Cardiac muscle cell (in vitro differentiated cells and primary cell): ENCODE results near the gene CPTP. TPM values are rescaled to one million over a fixed set of nuclear protein-coding genes. Genes with fewer than 3 reads are reported as not detected.

Source experiments
- DNase-seq, 2 donors: peaks; one replicate each; pipeline versions ENCODE4 v3.0.0 to v3.0.0-alpha.2; 2010 to 2017; ENCODE audit warnings: low read depth in 1 of 2, low spot score in 1 of 2
- H3K27ac ChIP-seq: fragments of 200-600 bp; sonication (generic); 2 replicates; pipeline ENCODE4 v1.5.1; 2016
- H3K27me3 ChIP-seq: fragments of 200-600 bp; sonication (generic); 2 replicates; pipeline ENCODE4 v1.6.0; 2016; ENCODE audit warnings: control low read depth
- H3K36me3 ChIP-seq: fragments of 200-600 bp; sonication (generic); 2 replicates; pipeline ENCODE4 v1.5.1; 2016; ENCODE audit warnings: control low read depth
- H3K4me1 ChIP-seq: fragments of 200-600 bp; sonication (generic); 2 replicates; pipeline ENCODE4 v1.8.1; 2017; ENCODE audit warnings: low read depth, mild to moderate bottlenecking, mixed run types
- H3K4me3 ChIP-seq: fragments of 200-600 bp; sonication (generic); 2 replicates; pipeline ENCODE4 v1.5.1; 2016; ENCODE audit warnings: mild to moderate bottlenecking
- H3K9me3 ChIP-seq: fragments of 200-600 bp; sonication (generic); 2 replicates; pipeline ENCODE4 v1.5.1; 2017; ENCODE audit warnings: low read depth, mild to moderate bottlenecking, control low read depth
- polyA plus RNA-seq: library from polyadenylated mRNA; unstranded; fragments of >200 nt; fragmentation: Nextera tagmentation; extraction: Ambion mirVana; gene quantifications from 2 replicates; pipeline ENCODE4 v1.2.1, GENCODE V29; 2016
- total RNA-seq: library from RNA; depleted of rRNA; stranded (reverse); fragments of >200 nt; gene quantifications from 2 replicates; pipeline ENCODE4 v1.2.3, GENCODE V29; 2016
- TF ChIP-seq, protein P1 (sequence below): IDR thresholded peaks from 2 replicates; pipeline ENCODE4 v1.5.1; 2012; ENCODE audit warnings: low read depth, mild to moderate bottlenecking, low read length

Gene CPTP
- total and polyA plus RNA-seq, 2 experiments from 2014 or later = 33.7 to 38.5 TPM

GRCh38 chr1:1307261-1307922, 17.2 kb upstream of the CPTP start:
- Histone ChIP-seq H3K4me1 (peaks cover 18% of the 10 kb centered on the region), H3K27ac (peak overlapping the region; percentile 51), H3K9me3 (no peaks in the 10 kb centered on the region), H3K27me3 (no peaks in the 10 kb centered on the region), H3K4me3 (peak overlapping the region; percentile 90), H3K36me3 (peaks cover 6% of the 10 kb centered on the region)
- DNase-seq = peak in 1 of 2 donors; percentile 23
- TF ChIP-seq, protein P1, sequence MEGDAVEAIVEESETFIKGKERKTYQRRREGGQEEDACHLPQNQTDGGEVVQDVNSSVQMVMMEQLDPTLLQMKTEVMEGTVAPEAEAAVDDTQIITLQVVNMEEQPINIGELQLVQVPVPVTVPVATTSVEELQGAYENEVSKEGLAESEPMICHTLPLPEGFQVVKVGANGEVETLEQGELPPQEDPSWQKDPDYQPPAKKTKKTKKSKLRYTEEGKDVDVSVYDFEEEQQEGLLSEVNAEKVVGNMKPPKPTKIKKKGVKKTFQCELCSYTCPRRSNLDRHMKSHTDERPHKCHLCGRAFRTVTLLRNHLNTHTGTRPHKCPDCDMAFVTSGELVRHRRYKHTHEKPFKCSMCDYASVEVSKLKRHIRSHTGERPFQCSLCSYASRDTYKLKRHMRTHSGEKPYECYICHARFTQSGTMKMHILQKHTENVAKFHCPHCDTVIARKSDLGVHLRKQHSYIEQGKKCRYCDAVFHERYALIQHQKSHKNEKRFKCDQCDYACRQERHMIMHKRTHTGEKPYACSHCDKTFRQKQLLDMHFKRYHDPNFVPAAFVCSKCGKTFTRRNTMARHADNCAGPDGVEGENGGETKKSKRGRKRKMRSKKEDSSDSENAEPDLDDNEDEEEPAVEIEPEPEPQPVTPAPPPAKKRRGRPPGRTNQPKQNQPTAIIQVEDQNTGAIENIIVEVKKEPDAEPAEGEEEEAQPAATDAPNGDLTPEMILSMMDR = no peak

DNA sequence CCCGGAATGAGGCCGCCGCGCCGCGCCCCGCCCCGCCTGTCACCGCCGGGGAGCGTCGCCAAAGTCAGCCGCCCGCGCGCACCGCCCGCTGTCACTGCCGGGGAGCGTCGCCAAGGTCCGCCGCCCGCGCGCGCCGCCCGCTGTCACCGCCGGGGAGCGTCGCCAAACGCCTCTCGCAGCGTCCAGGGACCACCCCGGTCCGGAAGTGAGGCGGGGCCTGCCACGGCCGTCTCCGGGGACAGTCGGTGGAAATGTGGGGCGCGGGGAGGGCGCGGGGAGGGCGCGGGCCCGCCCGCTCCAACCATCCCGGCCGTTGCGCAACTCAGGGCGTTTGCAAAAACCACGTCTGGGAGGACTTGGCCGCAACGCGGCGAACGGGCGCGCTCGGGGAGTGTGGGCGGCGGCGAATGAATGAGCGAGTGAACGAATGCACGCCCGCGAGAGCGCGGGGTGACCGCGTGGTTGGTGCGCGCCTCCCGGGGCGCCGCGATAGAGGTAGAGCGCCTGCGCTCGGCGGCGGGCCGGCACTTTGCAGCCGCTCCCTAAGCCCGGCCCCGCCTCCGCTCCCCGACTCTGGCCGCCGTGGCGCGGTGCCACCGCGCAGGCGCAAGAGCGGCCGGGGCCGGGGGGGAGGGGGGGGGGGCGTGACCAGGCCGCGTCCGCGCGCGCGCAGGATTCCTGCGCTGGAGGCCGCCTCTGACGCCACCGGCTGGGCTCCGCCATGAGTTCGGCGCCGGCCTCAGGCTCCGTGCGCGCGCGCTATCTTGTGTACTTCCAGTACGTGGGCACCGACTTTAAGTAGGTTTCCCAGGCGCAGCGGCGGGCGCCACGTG, 16.5 kb upstream of the CPTP start, which contains the start of the genes ACAP3 and PUSL1:
TSS of gene ACAP3 (minus strand) at position 8 of the 833 bp plus-strand sequence. CDS start 115 bp downstream, outside the sequence.
TSS of gene PUSL1 (plus strand) at position 675 of the 833 bp plus-strand sequence. CDS start at position 722, 47 bp downstream.
- TF ChIP-seq, protein P1 = no peak
- DNase-seq = peak; percentile 95 to 96
- H3K4me1 ChIP-seq = peaks cover 18% of the 10 kb centered on the region
- H3K9me3 ChIP-seq = no peaks in the 10 kb centered on the region
- peak within 1 kb of the TSS; percentile 63 for H3K27ac ChIP-seq
- H3K36me3 ChIP-seq = peaks cover 6% of the 10 kb centered on the region
- peak within 1 kb of the TSS; percentile 90 for H3K4me3 ChIP-seq
- H3K27me3 ChIP-seq = no peaks in the 10 kb centered on the region

- H3K36me3 ChIP-seq = peaks cover 9% of the 10 kb centered on the region
- TF ChIP-seq, protein P1 = no peak
- peaks cover 18% of the 10 kb centered on the region for H3K4me1 ChIP-seq
- H3K27ac ChIP-seq = no peak overlapping the region
- no peaks in the 10 kb centered on the region for H3K9me3 ChIP-seq
- no peak for DNase-seq
- peak overlapping the region; percentile 70 for H3K4me3 ChIP-seq
- H3K27me3 ChIP-seq = no peaks in the 10 kb centered on the region
These were observed 15.8 kb upstream of the CPTP start for GRCh38 chr1:1308756-1309250.

DNA sequence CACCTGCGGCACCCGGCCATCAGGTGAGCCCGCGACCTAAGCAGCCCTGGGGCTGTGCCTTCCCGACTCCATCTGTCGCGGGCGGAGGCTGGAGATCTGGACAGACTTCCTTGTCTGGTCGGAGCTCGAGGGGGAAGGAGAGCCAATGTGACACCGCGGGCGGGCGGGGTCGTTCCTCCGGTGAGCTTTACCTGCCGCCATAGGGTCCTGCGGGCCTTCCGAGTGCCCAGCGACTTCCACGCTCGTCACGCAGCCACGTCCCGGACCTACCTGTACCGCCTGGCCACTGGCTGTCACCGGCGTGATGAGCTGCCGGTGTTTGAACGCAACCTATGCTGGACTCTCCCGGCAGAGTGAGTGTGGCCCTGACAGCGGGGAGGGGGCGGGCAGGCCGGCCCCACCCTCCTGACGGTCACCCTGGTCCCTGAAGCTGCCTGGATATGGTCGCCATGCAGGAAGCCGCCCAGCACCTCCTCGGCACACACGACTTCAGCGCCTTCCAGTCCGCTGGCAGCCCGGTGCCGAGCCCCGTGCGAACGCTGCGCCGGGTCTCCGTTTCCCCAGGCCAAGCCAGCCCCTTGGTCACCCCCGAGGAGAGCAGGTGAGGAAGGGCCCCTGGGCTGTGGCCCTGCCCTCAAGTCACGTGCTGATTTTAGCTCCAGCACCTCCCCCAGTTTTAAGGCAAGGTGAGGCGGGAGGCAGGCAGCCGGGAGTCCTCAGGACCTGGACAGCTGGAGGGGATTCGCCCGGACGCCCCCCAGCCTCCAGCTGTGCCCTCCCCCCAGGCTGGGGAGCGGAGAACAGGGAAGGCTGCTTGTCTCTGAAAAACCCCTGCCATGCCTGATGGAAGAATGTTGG, 15.1 kb upstream of the CPTP start:
- Histone ChIP-seq H3K27ac (no peak overlapping the region), H3K27me3 (no peaks in the 10 kb centered on the region), H3K9me3 (no peaks in the 10 kb centered on the region), H3K4me1 (peaks cover 18% of the 10 kb centered on the region), H3K36me3 (peaks cover 9% of the 10 kb centered on the region), H3K4me3 (peak overlapping the region; percentile 70)
- no peak for DNase-seq
- TF ChIP-seq, protein P1 = no peak

- H3K4me1 ChIP-seq = peaks cover 18% of the 10 kb centered on the region
- H3K27me3 ChIP-seq = no peaks in the 10 kb centered on the region
- peaks cover 9% of the 10 kb centered on the region for H3K36me3 ChIP-seq
- H3K4me3 ChIP-seq = no peak overlapping the region
- DNase-seq = no peak
- H3K9me3 ChIP-seq = no peaks in the 10 kb centered on the region
- TF ChIP-seq, protein P1 = no peak
- H3K27ac ChIP-seq = no peak overlapping the region
These were observed 14.6 kb upstream of the CPTP start for GRCh38 chr1:1310109-1310385.
